A549 (cell line): ENCODE data around the gene TARP.

ENCODE experiments used
- ATAC-seq, 2 experiments: fragments of 200-7000 bp in 1 of 2; fragments of >200 bp in 1 of 2; cut with Nextera tagmentation in 1 of 2; cut with Tn5 transposase in 1 of 2; 3 replicates each; pipeline versions ENCODE4 v1.8.0 to v1.9.1; 2018 to 2020; ENCODE audit warnings: mild to moderate bottlenecking in 1 of 2, moderate library complexity in 1 of 2
- CTCF ChIA-PET: fragments of 300-600 bp; sonication (Branson Sonifier 250); formaldehyde crosslinking; extraction: SDS; loops from one replicate; lab custom pipeline; 2021; ENCODE audit warnings: antibody characterized with exemption, inconsistent platforms; lab: Yijun Ruan, JAX
- POLR2A ChIA-PET: fragments of 350-600 bp; formaldehyde crosslinking; extraction: SDS; loops from one replicate; lab custom pipeline; 2021; ENCODE audit warnings: antibody characterized with exemption, inconsistent platforms; lab: Yijun Ruan, JAX
- DNase-seq, 2 experiments: peaks; one replicate each; pipeline versions ENCODE4 v3.0.0 to v3.0.0-alpha.2; 2011 to 2016; ENCODE audit warnings: low read depth in 1 of 2, low spot score in 1 of 2
- FAIRE-seq: peaks from 2 replicates; lab custom pipeline; 2011; peaks lifted over from hg19 to GRCh38; lab: Jason Lieb, UNC
- H3K27ac ChIP-seq, 2 experiments: fragments of >200 bp; sonication (Bioruptor Twin); formaldehyde crosslinking; 3 replicates each; pipeline ENCODE4 v1.5.1; 2016 to 2017
- H3K4me1 ChIP-seq: fragments of >200 bp; sonication (Bioruptor Twin); formaldehyde crosslinking; 3 replicates; pipeline ENCODE4 v1.6.1; 2016
- H3K4me2 ChIP-seq: fragments of >200 bp; sonication (Bioruptor Twin); formaldehyde crosslinking; 3 replicates; pipeline ENCODE4 v1.6.1; 2016
- H3K4me3 ChIP-seq: fragments of >200 bp; sonication (Bioruptor Twin); formaldehyde crosslinking; 3 replicates; pipeline ENCODE4 v1.5.1; 2016
- H3K9me3 ChIP-seq: fragments of >200 bp; sonication (Bioruptor Twin); formaldehyde crosslinking; 3 replicates; pipeline ENCODE4 v1.6.1; 2016
- EHMT2 ChIP-seq: fragments of 200-600 bp; sonication (generic); IDR thresholded peaks from 2 replicates; pipeline ENCODE4 v1.6.1; 2016; ENCODE audit warnings: antibody characterized with exemption, low read depth, mild to moderate bottlenecking, moderate library complexity
- ELK1 ChIP-seq: fragments of 150-350 bp; IDR thresholded peaks from 2 replicates; pipeline ENCODE4 v1.6.1; 2014; ENCODE audit warnings: low read depth, mild to moderate bottlenecking, low read length
- EP300 ChIP-seq, 2 experiments: fragments of >200 bp; sonication (Bioruptor Twin); formaldehyde crosslinking; IDR thresholded peaks; 2 replicates in 1 of 2; 3 replicates in 1 of 2; pipeline ENCODE4 v1.6.1; 2016 to 2017
- ESRRA ChIP-seq: fragments of 150-350 bp; IDR thresholded peaks from 2 replicates; pipeline ENCODE4 v1.6.1; 2014; ENCODE audit warnings: mild to moderate bottlenecking, low read length, borderline replicate concordance
- HOXA7 ChIP-seq: fragments of 250-450 bp; sonication (Bioruptor Pico); IDR thresholded peaks from 2 replicates; pipeline ENCODE4 v1.5.0; 2020; ENCODE audit warnings: mild to moderate bottlenecking, moderate library complexity
- HOXB5 ChIP-seq: fragments of 250-450 bp; sonication (Bioruptor Pico); IDR thresholded peaks from 2 replicates; pipeline ENCODE4 v1.5.0; 2020; ENCODE audit warnings: mild to moderate bottlenecking, moderate library complexity
- KDM5A ChIP-seq: fragments of 200-600 bp; sonication (generic); IDR thresholded peaks from 2 replicates; pipeline ENCODE4 v1.6.1; 2016; ENCODE audit warnings: antibody characterized with exemption, mild to moderate bottlenecking
- NFE2L2 ChIP-seq: fragments of 150-350 bp; conservative IDR thresholded peaks from 2 replicates; pipeline ENCODE4 v1.6.1; 2014; ENCODE audit warnings: low read length
- RCOR1 ChIP-seq: fragments of 150-350 bp; IDR thresholded peaks from 2 replicates; pipeline ENCODE4 v1.6.1; 2014; ENCODE audit warnings: antibody characterized with exemption, low read length, low read depth
- REST ChIP-seq: fragments of 200-600 bp; sonication (generic); IDR thresholded peaks from 2 replicates; pipeline ENCODE4 v1.6.1; 2016; ENCODE audit warnings: antibody characterized with exemption, mild to moderate bottlenecking, moderate library complexity
- RFX5 ChIP-seq: fragments of 450-650 bp; IDR thresholded peaks from 2 replicates; pipeline ENCODE4 v1.7.1; 2014; ENCODE audit warnings: antibody characterized with exemption, mild to moderate bottlenecking, moderate library complexity
- SREBF2 ChIP-seq: fragments of 450-650 bp; IDR thresholded peaks from 2 replicates; pipeline ENCODE4 v1.6.1; 2014; ENCODE audit warnings: mild to moderate bottlenecking, moderate library complexity
- TFCP2L1 ChIP-seq: fragments of 250-450 bp; sonication (Bioruptor Pico); IDR thresholded peaks from 2 replicates; pipeline ENCODE4 v1.5.0; 2021; ENCODE audit warnings: mild to moderate bottlenecking
- USF2 ChIP-seq: fragments of 450-650 bp; IDR thresholded peaks from 2 replicates; pipeline ENCODE4 v1.6.1; 2014; ENCODE audit warnings: antibody characterized with exemption
- ZC3H11A ChIP-seq: fragments of 450-650 bp; IDR thresholded peaks from 2 replicates; pipeline ENCODE4 v1.6.1; 2014; ENCODE audit warnings: antibody characterized with exemption, mild to moderate bottlenecking
- ZFP36 ChIP-seq: fragments of 450-650 bp; IDR thresholded peaks from 2 replicates; pipeline ENCODE4 v1.6.1; 2014; ENCODE audit warnings: borderline replicate concordance; ENCODE audit not compliant: partially characterized antibody
- ZNF302 ChIP-seq: fragments of 250-450 bp; sonication (Bioruptor Pico); IDR thresholded peaks from 2 replicates; pipeline ENCODE4 v1.9.0; 2021; ENCODE audit warnings: inconsistent platforms, mild to moderate bottlenecking, moderate library complexity
- WGBS: methylation state at CpG from one replicate; pipeline ENCODE4 v1.1.6; 2017; ENCODE audit errors: missing lambda C conversion rate; 5-methylcytosine and 5-hydroxymethylcytosine counted together
- TF ChIP-seq, protein P1 (sequence below): IDR thresholded peaks from 2 replicates; pipeline ENCODE4 v1.6.1; 2012
- TF ChIP-seq, protein P2 (sequence below): fragments of >200 bp; sonication (Bioruptor Twin); formaldehyde crosslinking; IDR thresholded peaks from 2 replicates; pipeline ENCODE4 v1.6.1; 2016
- TF ChIP-seq, protein P3 (sequence below): IDR thresholded peaks from 2 replicates; pipeline ENCODE4 v1.6.1; 2012

TARP gene

GRCh38 chr7:38321967-38322366 lies 48.5 kb upstream of the TARP start:
- DNase-seq = no peak
- CTCF ChIA-PET = interaction anchor here (0.7 to 8.8 kb wide), 9 partner anchors 8 to 421 kb away, joined by 3 to 51 read pairs (median 3); no protein-coding TSS in a partner anchor

More at GRCh38 chr7:38321967-38322366, 48.5 kb upstream of the TARP start:
- no peak overlapping the region for H3K27ac ChIP-seq
- no peak for ATAC-seq
- WGBS = 81% methylated on average over 2 of the region's 2 CpGs
- no peak for TF ChIP-seq EHMT2
- TF ChIP-seq NFE2L2 = no peak
- TF ChIP-seq KDM5A = no peak
- TF ChIP-seq, protein P1, sequence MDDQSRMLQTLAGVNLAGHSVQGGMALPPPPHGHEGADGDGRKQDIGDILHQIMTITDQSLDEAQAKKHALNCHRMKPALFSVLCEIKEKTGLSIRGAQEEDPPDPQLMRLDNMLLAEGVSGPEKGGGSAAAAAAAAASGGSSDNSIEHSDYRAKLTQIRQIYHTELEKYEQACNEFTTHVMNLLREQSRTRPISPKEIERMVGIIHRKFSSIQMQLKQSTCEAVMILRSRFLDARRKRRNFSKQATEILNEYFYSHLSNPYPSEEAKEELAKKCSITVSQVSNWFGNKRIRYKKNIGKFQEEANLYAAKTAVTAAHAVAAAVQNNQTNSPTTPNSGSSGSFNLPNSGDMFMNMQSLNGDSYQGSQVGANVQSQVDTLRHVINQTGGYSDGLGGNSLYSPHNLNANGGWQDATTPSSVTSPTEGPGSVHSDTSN = no peak
- no peak for TF ChIP-seq ZFP36
- TF ChIP-seq EP300 (IDR thresholded peaks at IDR 0.05) = no peak
- TF ChIP-seq SREBF2 = no peak
- TF ChIP-seq, protein P2, sequence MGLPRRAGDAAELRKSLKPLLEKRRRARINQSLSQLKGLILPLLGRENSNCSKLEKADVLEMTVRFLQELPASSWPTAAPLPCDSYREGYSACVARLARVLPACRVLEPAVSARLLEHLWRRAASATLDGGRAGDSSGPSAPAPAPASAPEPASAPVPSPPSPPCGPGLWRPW = no peak
- TF ChIP-seq ZNF302 (CRISPR knock-in tag) = no peak
- TF ChIP-seq HOXA7 = no peak
- no peak for TF ChIP-seq ESRRA
- no peak for TF ChIP-seq RCOR1
- no peak for TF ChIP-seq USF2
- TF ChIP-seq, protein P3, sequence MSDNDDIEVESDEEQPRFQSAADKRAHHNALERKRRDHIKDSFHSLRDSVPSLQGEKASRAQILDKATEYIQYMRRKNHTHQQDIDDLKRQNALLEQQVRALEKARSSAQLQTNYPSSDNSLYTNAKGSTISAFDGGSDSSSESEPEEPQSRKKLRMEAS = no peak
- TF ChIP-seq RFX5 = no peak
- no peak for TF ChIP-seq TFCP2L1
- TF ChIP-seq ZC3H11A = no peak
- TF ChIP-seq REST = no peak
- TF ChIP-seq ELK1 = no peak
- TF ChIP-seq HOXB5 (CRISPR knock-in tag) = no peak
- TF ChIP-seq, all 56 proteins: peak for 0
- POLR2A ChIA-PET = no interaction called here
- H3K9me3 ChIP-seq = no peaks in the 10 kb centered on the region
- peaks cover 13% of the 10 kb centered on the region; the same call in 2 of the 3 replicates for H3K4me1 ChIP-seq
- no peak overlapping the region for H3K4me3 ChIP-seq
- no peak overlapping the region for H3K4me2 ChIP-seq
- no peak for FAIRE-seq
